CD14-positive monocyte (primary cell): ENCODE results near the gene ATXN2. TPM values are rescaled to one million over a fixed set of nuclear protein-coding genes. Genes with fewer than 3 reads are reported as not detected.
A peak's percentile ranks its signal among the peaks of the same experiment; 100 is the strongest.

ENCODE experiments used
- DNase-seq, 3 donors: peaks; one replicate each; pipeline ENCODE4 v3.0.0-alpha.2; 2011 to 2022
- H2AFZ ChIP-seq: 2 replicates; pipeline ENCODE4 v1.6.0; 2012; ENCODE audit warnings: mild to moderate bottlenecking, low read depth, low read length, inconsistent platforms; ENCODE audit not compliant: insufficient read depth, poor library complexity, severe bottlenecking
- H3K27ac ChIP-seq, 2 donors: 1 replicate in 1 of 2; 2 replicates in 1 of 2; pipeline ENCODE4 v1.5.1; 2012 to 2013; ENCODE audit warnings: low read length in 2 of 2, control low read depth in 1 of 2, inconsistent platforms in 1 of 2, low read depth in 1 of 2, mild to moderate bottlenecking in 1 of 2
- H3K27me3 ChIP-seq, 2 donors: one replicate each; pipeline versions ENCODE4 v1.6.0 to v1.6.1; 2011 to 2013; ENCODE audit warnings: low read length in 2 of 2; ENCODE audit not compliant: control insufficient read depth in 2 of 2, insufficient read depth in 2 of 2
- H3K36me3 ChIP-seq, 2 donors: replicated peaks in 1 of 2; 1 replicate in 1 of 2; 2 replicates in 1 of 2; pipeline versions ENCODE4 v1.5.1 to v1.6.1; 2012 to 2013; ENCODE audit warnings: low read length in 2 of 2, control low read depth in 1 of 2, inconsistent platforms in 1 of 2, mild to moderate bottlenecking in 1 of 2; ENCODE audit not compliant: insufficient read depth in 2 of 2, control insufficient read depth in 1 of 2
- H3K4me1 ChIP-seq, 2 donors: 1 replicate in 1 of 2; 2 replicates in 1 of 2; pipeline versions ENCODE4 v1.5.1 to v1.6.1; 2012 to 2013; ENCODE audit warnings: low read length in 2 of 2, control low read depth in 1 of 2, inconsistent platforms in 1 of 2, mild to moderate bottlenecking in 1 of 2, moderate library complexity in 1 of 2; ENCODE audit not compliant: insufficient read depth in 2 of 2, control insufficient read depth in 1 of 2
- H3K4me2 ChIP-seq: replicated peaks from 2 replicates; pipeline ENCODE3; 2012; ENCODE audit warnings: low read length, moderate library complexity, mild to moderate bottlenecking; ENCODE audit not compliant: poor library complexity, severe bottlenecking; ENCODE audit errors: extremely low read depth
- H3K4me3 ChIP-seq, 3 experiments: fragments of 200-600 bp in 1 of 3; sonication (generic) in 1 of 3; replicated peaks in 1 of 3; 1 replicate in 2 of 3; 2 replicates in 1 of 3; pipeline ENCODE4 v1.5.1; 2011 to 2013; ENCODE audit warnings: low read length in 3 of 3, mild to moderate bottlenecking in 3 of 3, control low read depth in 2 of 3, low read depth in 2 of 3, inconsistent platforms in 1 of 3, moderate library complexity in 1 of 3
- H3K79me2 ChIP-seq: 2 replicates; pipeline ENCODE4 v1.6.0; 2012; ENCODE audit warnings: mild to moderate bottlenecking, control low read depth, inconsistent platforms, low read length, moderate library complexity; ENCODE audit not compliant: insufficient read depth
- H3K9ac ChIP-seq: 2 replicates; pipeline ENCODE4 v1.6.0; 2017; ENCODE audit warnings: low read length, mild to moderate bottlenecking; ENCODE audit not compliant: insufficient read depth, poor library complexity, severe bottlenecking
- H3K9me3 ChIP-seq, 2 donors: replicated peaks in 1 of 2; 1 replicate in 1 of 2; 2 replicates in 1 of 2; pipeline versions ENCODE4 v1.5.1 to v1.6.1; 2012 to 2013; ENCODE audit warnings: low read length in 2 of 2, control low read depth in 1 of 2; ENCODE audit not compliant: control insufficient read depth in 1 of 2, insufficient read depth in 1 of 2
- H4K20me1 ChIP-seq: 2 replicates; pipeline ENCODE4 v1.6.0; 2012; ENCODE audit warnings: mild to moderate bottlenecking, low read length, control low read depth, moderate library complexity; ENCODE audit not compliant: insufficient read depth
- H3K27ac Mint-ChIP-seq, 7 donors: one replicate each; pipeline ENCODE4 v1.8.0; 2020; ENCODE audit warnings: mild to moderate bottlenecking in 7 of 7, mixed read lengths in 7 of 7, moderate library complexity in 6 of 7, inconsistent platforms in 2 of 7
- H3K27me3 Mint-ChIP-seq, 3 donors: one replicate each; pipeline ENCODE4 v1.8.0; 2021 to 2022; ENCODE audit warnings: low read depth in 3 of 3, mild to moderate bottlenecking in 3 of 3, mixed read lengths in 3 of 3, moderate library complexity in 3 of 3, inconsistent platforms in 1 of 3
- H3K36me3 Mint-ChIP-seq, 2 donors: one replicate each; pipeline ENCODE4 v1.8.0; 2020; ENCODE audit warnings: mixed read lengths in 2 of 2, inconsistent platforms in 1 of 2, mild to moderate bottlenecking in 1 of 2
- H3K4me1 Mint-ChIP-seq: one replicate; pipeline ENCODE4 v1.8.0; 2020; ENCODE audit warnings: mild to moderate bottlenecking, mixed read lengths
- H3K4me3 Mint-ChIP-seq, 2 donors: one replicate each; pipeline ENCODE4 v1.8.0; 2020; ENCODE audit warnings: mild to moderate bottlenecking in 2 of 2, mixed read lengths in 2 of 2, moderate library complexity in 1 of 2
- H3K9me3 Mint-ChIP-seq, 7 donors: one replicate each; pipeline ENCODE4 v1.8.0; 2020 to 2022; ENCODE audit warnings: mixed read lengths in 7 of 7, mild to moderate bottlenecking in 6 of 7, moderate library complexity in 6 of 7, inconsistent platforms in 2 of 7
- CTCF ChIP-seq: fragments of 200-600 bp; IDR thresholded peaks from one replicate; pipeline ENCODE4 v1.8.0; 2022; ENCODE audit warnings: antibody characterized with exemption, mild to moderate bottlenecking
- WGBS: methylation state at CpG from one replicate; pipeline ENCODE4 v1.1.5; 2013; ENCODE audit warnings: missing lambda C conversion rate; ENCODE audit not compliant: insufficient coverage; 5-methylcytosine and 5-hydroxymethylcytosine counted together
- intact Hi-C, 2 donors: fragments of 100-400 bp; cut with micrococcal nuclease; formaldehyde crosslinking; loops; one replicate each; pipeline versions ENCODE4 v1.15.0 to v1.15.1; 2023
- polyA plus RNA-seq, 3 donors: library from polyadenylated mRNA; depleted of rRNA in 1 of 3; unstranded in 2 of 3; stranded (reverse) in 1 of 3; fragments of 300-500 nt in 2 of 3; fragments of >200 nt in 1 of 3; fragmentation: Illumina TruSeq in 2 of 3; gene quantifications; 1 replicate in 2 of 3; 2 replicates in 1 of 3; pipeline ENCODE4 v1.2.3, GENCODE V29; 2012 to 2021

The ATXN2 gene
- polyA plus RNA-seq, 3 donors, result 4.3 to 28.8 (median 11.9) TPM

- peaks cover 77 to 97% of the 10 kb centered on the region in 2 donors for H3K36me3 ChIP-seq
- H4K20me1 ChIP-seq, result no peaks in the 10 kb centered on the region
- no peaks in the 10 kb centered on the region for H3K79me2 ChIP-seq
- no peaks in the 10 kb centered on the region for H3K9me3 Mint-ChIP-seq
- no peak for DNase-seq
- no peak overlapping the region for H3K9ac ChIP-seq
- intact Hi-C loops, result no loop called here
- no peaks in the 10 kb centered on the region for H3K9me3 ChIP-seq
- H3K4me3 ChIP-seq, result no peak overlapping the region
- no peaks in the 10 kb centered on the region for H3K27me3 ChIP-seq
- H3K27ac Mint-ChIP-seq, result no peak overlapping the region
- H2AFZ ChIP-seq, result no peak overlapping the region
- no CpG with 5 or more reads among the region's 2 CpGs for WGBS
- no peak overlapping the region for H3K4me2 ChIP-seq
- H3K36me3 Mint-ChIP-seq, result peaks cover 63 to 91% of the 10 kb centered on the region in 2 donors
- H3K4me3 Mint-ChIP-seq, result no peak overlapping the region
- no peaks in the 10 kb centered on the region for H3K27me3 Mint-ChIP-seq
- no peak for TF ChIP-seq CTCF
- no peak overlapping the region for H3K27ac ChIP-seq
- H3K4me1 Mint-ChIP-seq, result no peaks in the 10 kb centered on the region
- H3K4me1 ChIP-seq, result no peaks in the 10 kb centered on the region
Observed at GRCh38 chr12:111488798-111489197, 110.3 kb downstream of the ATXN2 start.

- H3K4me1 Mint-ChIP-seq, result no peaks in the 10 kb centered on the region
- Histone ChIP-seq H2AFZ (no peak overlapping the region), H3K9ac (no peak overlapping the region), H3K4me1 (no peaks in the 10 kb centered on the region), H3K4me2 (no peak overlapping the region), H3K9me3 (no peaks in the 10 kb centered on the region), H3K36me3 (peaks cover 82 to 97% of the 10 kb centered on the region in 2 donors), H4K20me1 (no peaks in the 10 kb centered on the region), H3K79me2 (no peaks in the 10 kb centered on the region), H3K27me3 (no peaks in the 10 kb centered on the region), H3K27ac (no peak overlapping the region), H3K4me3 (no peak overlapping the region)
- intact Hi-C loops, result no loop called here
- WGBS, result 100% methylated on average over 1 of the region's 4 CpGs
- peaks cover 66 to 91% of the 10 kb centered on the region in 2 donors for H3K36me3 Mint-ChIP-seq
- no peaks in the 10 kb centered on the region for H3K9me3 Mint-ChIP-seq
- H3K27me3 Mint-ChIP-seq, result no peaks in the 10 kb centered on the region
- peak overlapping the region in 1 of 7 donors; percentile 67 for H3K27ac Mint-ChIP-seq
- TF ChIP-seq CTCF, result no peak
- DNase-seq, result no peak
- no peak overlapping the region for H3K4me3 Mint-ChIP-seq
Observed at GRCh38 chr12:111488271-111488670, 110.8 kb downstream of the ATXN2 start.
